Vagina (tissue), 2 donors: ENCODE results near the gene FAR1.

Experiments
- CTCF ChIP-seq, 3 experiments: fragments of 450-650 bp in 2 of 3; fragments of 200-600 bp in 1 of 3; sonication (generic) in 1 of 3; IDR thresholded peaks; one replicate each; pipeline ENCODE4 v1.5.1; 2017 to 2019; ENCODE audit warnings: antibody characterized with exemption in 3 of 3, mild to moderate bottlenecking in 2 of 3, moderate library complexity in 2 of 3
- POLR2A ChIP-seq, 2 donors: fragments of 450-650 bp; IDR thresholded peaks; one replicate each; pipeline ENCODE4 v1.6.1; 2017; ENCODE audit warnings: antibody characterized with exemption in 2 of 2, mild to moderate bottlenecking in 2 of 2, moderate library complexity in 2 of 2
- POLR2AphosphoS5 ChIP-seq, 2 donors: sonication (generic); formaldehyde crosslinking; IDR thresholded peaks; one replicate each; pipeline ENCODE4 v1.9.0; 2017; ENCODE audit warnings: antibody characterized with exemption in 2 of 2, mild to moderate bottlenecking in 2 of 2, low read depth in 1 of 2; ENCODE audit not compliant: insufficient read depth in 1 of 2

GRCh38 chr11:13698132-13698531, 29.7 kb downstream of the FAR1 start:
- TF ChIP-seq POLR2AphosphoS5 (IDR thresholded peaks at IDR 0.05; ENCODE audit: insufficient read depth in 1 of 2, low read depth in 1 of 2) (no peak), CTCF (IDR thresholded peaks at IDR 0.05) (no peak), POLR2A (IDR thresholded peaks at IDR 0.05) (no peak)
